ENCODE measurements around the gene LCAT. TPM values are rescaled to one million over a fixed set of nuclear protein-coding genes. Genes with fewer than 3 reads are reported as not detected.

LCAT gene
- total and polyA plus RNA-seq, 9 of the 15 experiments (the other 6 are each of a cell fraction or from before 2014, with no cell fraction given): 0.46 to 21.0 (median 5.0) TPM

DNA sequence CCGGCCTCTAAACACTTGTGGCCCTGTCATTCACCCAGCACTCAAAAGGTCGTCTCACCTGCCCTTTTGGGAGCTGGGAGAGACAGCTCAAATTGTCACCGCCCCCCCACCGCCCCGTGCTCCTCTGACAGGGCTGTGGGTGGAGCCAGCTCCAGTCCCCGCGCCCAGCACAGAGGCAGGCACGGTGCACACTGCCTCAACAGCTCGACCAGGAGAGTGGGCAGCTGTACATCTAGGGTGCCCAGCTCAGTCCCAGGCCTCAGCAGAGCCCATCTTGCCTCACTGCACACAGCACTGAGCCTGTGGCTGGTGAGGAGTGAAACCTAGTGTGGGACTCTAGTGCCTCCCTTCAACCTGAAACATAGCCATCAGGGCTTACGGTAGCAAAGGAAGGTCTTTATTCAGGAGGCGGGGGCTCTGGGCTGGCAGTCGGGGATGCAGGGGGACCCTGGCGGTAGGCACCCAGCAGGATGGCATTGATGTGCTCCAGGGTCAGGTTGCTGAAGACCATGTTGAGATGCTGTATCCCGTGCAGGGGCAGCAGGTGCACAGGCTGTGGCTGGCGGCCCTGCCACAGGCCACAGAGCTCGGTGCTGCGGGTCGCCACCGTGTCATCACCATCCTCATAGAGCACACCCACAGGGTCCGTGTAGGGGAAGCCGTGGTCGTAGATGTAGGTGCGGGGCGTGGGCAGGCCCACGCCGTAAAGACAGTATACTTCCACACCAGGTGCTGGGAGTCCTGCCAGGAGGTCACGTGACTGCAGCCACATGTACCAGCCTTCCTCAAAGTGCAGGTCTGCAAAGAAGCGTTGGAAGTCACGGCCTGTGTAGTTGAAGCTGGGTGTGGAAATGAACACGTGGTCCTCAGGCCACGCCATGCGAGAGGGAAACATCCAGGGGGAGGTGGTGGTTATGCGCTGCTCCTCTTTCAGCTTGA is 4.1 kb downstream of the LCAT start (continued):
- TF ChIP-seq USF1 (CRISPR knock-in tag; IDR thresholded peaks at IDR 0.05) (0 out of 2 replicates have a peak, but pooled peaks have one; percentile 45), MAX (CRISPR knock-in tag; IDR thresholded peaks at IDR 0.05) (peak; percentile 23; the same call in 1 of the 2 replicates), POLR2H (tag; IDR thresholded peaks at IDR 0.05; ENCODE audit: low read depth) (no peak), KDM5B (IDR thresholded peaks at IDR 0.05; ENCODE audit: insufficient replicate concordance, low read depth, low read length) (no peak), MXD1 (CRISPR knock-in tag; IDR thresholded peaks at IDR 0.05; ENCODE audit: borderline replicate concordance, poor library complexity, severe bottlenecking) (no peak), CBX8 (IDR thresholded peaks at IDR 0.05; ENCODE audit: borderline replicate concordance, extremely low read depth, low read depth, low read length, poor library complexity, severe bottlenecking) (no peak), POLR2AphosphoS5 (IDR thresholded peaks at IDR 0.05; ENCODE audit: control insufficient read depth, insufficient read depth, low read depth, low read length) (no peak), STAT5A (IDR thresholded peaks at IDR 0.05; ENCODE audit: borderline replicate concordance, low read length) (no peak), CCAR2 (IDR thresholded peaks at IDR 0.05; ENCODE audit: low read depth, low read length) (no peak), RBFOX2 (IDR thresholded peaks at IDR 0.05; ENCODE audit: low read depth, low read length) (peak; percentile 33; the same call in 1 of the 2 replicates), MTA1 (IDR thresholded peaks at IDR 0.05; ENCODE audit: borderline replicate concordance) (no peak), RAD51 (IDR thresholded peaks at IDR 0.05; ENCODE audit: borderline replicate concordance, low read depth) (peak; percentile 43; the same call in 1 of the 2 replicates), NFE2L1 (tag; IDR thresholded peaks at IDR 0.05; ENCODE audit: borderline replicate concordance, low read depth) (no peak), POLR2B (IDR thresholded peaks at IDR 0.05; ENCODE audit: low read depth, partially characterized antibody) (peak; percentile 13), SUPT5H (IDR thresholded peaks at IDR 0.05) (0 out of 2 replicates have a peak, but pooled peaks have one; percentile 27), USF2 (CRISPR knock-in tag; IDR thresholded peaks at IDR 0.05) (peak; percentile 35), CBX1 (IDR thresholded peaks at IDR 0.05; ENCODE audit: low read depth) (no peak), YY1 (IDR thresholded peaks at IDR 0.05; ENCODE audit: borderline replicate concordance in 1 of 3, control insufficient read depth in 1 of 3, extremely low read depth in 1 of 3, insufficient read depth in 3 of 3, insufficient read length in 1 of 3, insufficient replicate concordance in 2 of 3, low read depth in 1 of 3, low read length in 2 of 3) (no peak), SMARCC2 (IDR thresholded peaks at IDR 0.05; ENCODE audit: low read depth) (no peak), ZNF184 (CRISPR knock-in tag; IDR thresholded peaks at IDR 0.05) (no peak), LEF1 (IDR thresholded peaks at IDR 0.05) (no peak)
- TF ChIP-seq, protein P1, sequence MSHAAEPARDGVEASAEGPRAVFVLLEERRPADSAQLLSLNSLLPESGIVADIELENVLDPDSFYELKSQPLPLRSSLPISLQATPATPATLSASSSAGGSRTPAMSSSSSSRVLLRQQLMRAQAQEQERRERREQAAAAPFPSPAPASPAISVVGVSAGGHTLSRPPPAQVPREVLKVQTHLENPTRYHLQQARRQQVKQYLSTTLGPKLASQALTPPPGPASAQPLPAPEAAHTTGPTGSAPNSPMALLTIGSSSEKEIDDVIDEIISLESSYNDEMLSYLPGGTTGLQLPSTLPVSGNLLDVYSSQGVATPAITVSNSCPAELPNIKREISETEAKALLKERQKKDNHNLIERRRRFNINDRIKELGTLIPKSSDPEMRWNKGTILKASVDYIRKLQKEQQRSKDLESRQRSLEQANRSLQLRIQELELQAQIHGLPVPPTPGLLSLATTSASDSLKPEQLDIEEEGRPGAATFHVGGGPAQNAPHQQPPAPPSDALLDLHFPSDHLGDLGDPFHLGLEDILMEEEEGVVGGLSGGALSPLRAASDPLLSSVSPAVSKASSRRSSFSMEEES (CRISPR knock-in tag; IDR thresholded peaks at IDR 0.05): peak; percentile 44
